ENCODE data around the gene KLHDC10. TPM values are rescaled to one million over a fixed set of nuclear protein-coding genes. Genes with fewer than 3 reads are reported as not detected.

The KLHDC10 gene
- total RNA-seq, 1 donor from 2014 or later, result 29.8 TPM

- peak overlapping the region; percentile 68 for H3K27ac Mint-ChIP-seq (ENCODE audit: unreplicated experiment)
- peaks cover 3% of the 10 kb centered on the region for H3K9me3 Mint-ChIP-seq (ENCODE audit: unreplicated experiment)
- TF ChIP-seq CTCF (IDR thresholded peaks at IDR 0.05; ENCODE audit: partially characterized antibody, unreplicated experiment), result peak; percentile 62
- H3K27me3 Mint-ChIP-seq (ENCODE audit: unreplicated experiment), result peaks cover 4% of the 10 kb centered on the region
- DNase-seq, result peak; percentile 79
- H3K36me3 Mint-ChIP-seq (ENCODE audit: unreplicated experiment), result peaks cover 8% of the 10 kb centered on the region
- H3K4me3 Mint-ChIP-seq (ENCODE audit: unreplicated experiment), result no peak overlapping the region
- peaks cover 4% of the 10 kb centered on the region for H3K4me1 Mint-ChIP-seq (ENCODE audit: low read depth, unreplicated experiment)
Measured at GRCh38 chr7:130154501-130155317, 84.4 kb downstream of the KLHDC10 start.

- H3K27ac Mint-ChIP-seq (ENCODE audit: unreplicated experiment), result no peak overlapping the region
- H3K9me3 Mint-ChIP-seq (ENCODE audit: unreplicated experiment), result peaks cover 3% of the 10 kb centered on the region
- peaks cover 2% of the 10 kb centered on the region for H3K4me1 Mint-ChIP-seq (ENCODE audit: low read depth, unreplicated experiment)
- H3K27me3 Mint-ChIP-seq (ENCODE audit: unreplicated experiment), result peaks cover 9% of the 10 kb centered on the region
- TF ChIP-seq CTCF (IDR thresholded peaks at IDR 0.05; ENCODE audit: partially characterized antibody, unreplicated experiment), result no peak
- no peak overlapping the region for H3K4me3 Mint-ChIP-seq (ENCODE audit: unreplicated experiment)
- no peak for DNase-seq
- H3K36me3 Mint-ChIP-seq (ENCODE audit: unreplicated experiment), result peaks cover 8% of the 10 kb centered on the region
Measured at GRCh38 chr7:130156140-130156539, 85.8 kb downstream of the KLHDC10 start.

- Mint-ChIP-seq H3K4me1 (ENCODE audit: low read depth, unreplicated experiment) (peaks cover 2% of the 10 kb centered on the region), H3K4me3 (ENCODE audit: unreplicated experiment) (no peak overlapping the region), H3K27ac (ENCODE audit: unreplicated experiment) (no peak overlapping the region), H3K36me3 (ENCODE audit: unreplicated experiment) (peaks cover 9% of the 10 kb centered on the region), H3K27me3 (ENCODE audit: unreplicated experiment) (peaks cover 9% of the 10 kb centered on the region), H3K9me3 (ENCODE audit: unreplicated experiment) (peaks cover 3% of the 10 kb centered on the region)
- no peak for TF ChIP-seq CTCF (IDR thresholded peaks at IDR 0.05; ENCODE audit: partially characterized antibody, unreplicated experiment)
- DNase-seq, result no peak
Measured at GRCh38 chr7:130157700-130158099, 87.4 kb downstream of the KLHDC10 start.

- Mint-ChIP-seq H3K27ac (ENCODE audit: unreplicated experiment) (no peak overlapping the region), H3K9me3 (ENCODE audit: unreplicated experiment) (peaks cover 3% of the 10 kb centered on the region), H3K4me3 (ENCODE audit: unreplicated experiment) (no peak overlapping the region), H3K4me1 (ENCODE audit: low read depth, unreplicated experiment) (peaks cover 2% of the 10 kb centered on the region), H3K36me3 (ENCODE audit: unreplicated experiment) (peaks cover 15% of the 10 kb centered on the region), H3K27me3 (ENCODE audit: unreplicated experiment) (peaks cover 9% of the 10 kb centered on the region)
- DNase-seq, result no peak
- no peak for TF ChIP-seq CTCF (IDR thresholded peaks at IDR 0.05; ENCODE audit: partially characterized antibody, unreplicated experiment)
Measured at GRCh38 chr7:130160023-130160422, 89.7 kb downstream of the KLHDC10 start.

GRCh38 chr7:130160455-130160854, 90.1 kb downstream of the KLHDC10 start:
- peaks cover 9% of the 10 kb centered on the region for H3K27me3 Mint-ChIP-seq (ENCODE audit: unreplicated experiment)

More at GRCh38 chr7:130160455-130160854, 90.1 kb downstream of the KLHDC10 start:
- Mint-ChIP-seq H3K4me1 (ENCODE audit: low read depth, unreplicated experiment) (peaks cover 2% of the 10 kb centered on the region), H3K9me3 (ENCODE audit: unreplicated experiment) (peaks cover 3% of the 10 kb centered on the region), H3K4me3 (ENCODE audit: unreplicated experiment) (no peak overlapping the region), H3K36me3 (ENCODE audit: unreplicated experiment) (peaks cover 14% of the 10 kb centered on the region), H3K27ac (ENCODE audit: unreplicated experiment) (peak overlapping the region; percentile 44)
- no peak for DNase-seq
- TF ChIP-seq CTCF (IDR thresholded peaks at IDR 0.05; ENCODE audit: partially characterized antibody, unreplicated experiment), result no peak

Data from glutamatergic neuron (in vitro differentiated cells).